GM12878 (cell line): ENCODE data around the gene MEOX1.

Experiments
- SIN3A ChIP-seq: IDR thresholded peaks from 2 replicates; pipeline ENCODE4 v1.6.1; 2012; ENCODE audit warnings: low read depth, low read length, improper control_type of control experiment
- ZNF274 ChIP-seq: IDR thresholded peaks from one replicate; pipeline ENCODE4 v1.8.0; 2011; ENCODE audit not compliant: insufficient read length, insufficient read depth

GRCh38 chr17:43616421-43616820 lies 45.3 kb downstream of the MEOX1 start:
- TF ChIP-seq SIN3A (no peak), ZNF274 (no peak)
